Measurements from ENCODE around the gene NOL6.

The NOL6 gene

GRCh38 chr9:33434317-33435105, 39.2 kb downstream of the NOL6 start:
- no peak for TF ChIP-seq CTCF (IDR thresholded peaks at IDR 0.05; ENCODE audit: borderline replicate concordance, insufficient read depth, low read depth, low read length)
- no peak overlapping the region for H3K4me3 ChIP-seq (ENCODE audit: low read depth, low read length)

GRCh38 chr9:33433871-33434270, 39.9 kb downstream of the NOL6 start:
- no peak for TF ChIP-seq CTCF (IDR thresholded peaks at IDR 0.05; ENCODE audit: borderline replicate concordance, insufficient read depth, low read depth, low read length)
- no peak overlapping the region for H3K4me3 ChIP-seq (ENCODE audit: low read depth, low read length)

- no peak overlapping the region for H3K4me3 ChIP-seq (ENCODE audit: low read depth, low read length)
- TF ChIP-seq CTCF (IDR thresholded peaks at IDR 0.05; ENCODE audit: borderline replicate concordance, insufficient read depth, low read depth, low read length): no peak
Measured at GRCh38 chr9:33431420-33431819, 42.3 kb downstream of the NOL6 start.

GRCh38 chr9:33430942-33431341, 42.8 kb downstream of the NOL6 start:
- H3K4me3 ChIP-seq (ENCODE audit: low read depth, low read length): no peak overlapping the region
- TF ChIP-seq CTCF (IDR thresholded peaks at IDR 0.05; ENCODE audit: borderline replicate concordance, insufficient read depth, low read depth, low read length): no peak

- no peak overlapping the region for H3K4me3 ChIP-seq (ENCODE audit: low read depth, low read length)
- TF ChIP-seq CTCF (IDR thresholded peaks at IDR 0.05; ENCODE audit: borderline replicate concordance, insufficient read depth, low read depth, low read length): no peak
Measured at GRCh38 chr9:33429256-33429985, 44.3 kb downstream of the NOL6 start.

- TF ChIP-seq CTCF (IDR thresholded peaks at IDR 0.05; ENCODE audit: borderline replicate concordance, insufficient read depth, low read depth, low read length): no peak
- H3K4me3 ChIP-seq (ENCODE audit: low read depth, low read length): no peak overlapping the region
Measured at GRCh38 chr9:33426843-33427293, 46.9 kb downstream of the NOL6 start.

Measured in GM12875 (cell line).